Measurements from ENCODE around the gene RAP1B. TPM values are rescaled to one million over a fixed set of nuclear protein-coding genes. Genes with fewer than 3 reads are reported as not detected.

Gene RAP1B
- total and polyA plus RNA-seq, 9 of the 15 experiments (the other 6 are each of a cell fraction or from before 2014, with no cell fraction given) = 107 to 309 (median 170) TPM

DNA sequence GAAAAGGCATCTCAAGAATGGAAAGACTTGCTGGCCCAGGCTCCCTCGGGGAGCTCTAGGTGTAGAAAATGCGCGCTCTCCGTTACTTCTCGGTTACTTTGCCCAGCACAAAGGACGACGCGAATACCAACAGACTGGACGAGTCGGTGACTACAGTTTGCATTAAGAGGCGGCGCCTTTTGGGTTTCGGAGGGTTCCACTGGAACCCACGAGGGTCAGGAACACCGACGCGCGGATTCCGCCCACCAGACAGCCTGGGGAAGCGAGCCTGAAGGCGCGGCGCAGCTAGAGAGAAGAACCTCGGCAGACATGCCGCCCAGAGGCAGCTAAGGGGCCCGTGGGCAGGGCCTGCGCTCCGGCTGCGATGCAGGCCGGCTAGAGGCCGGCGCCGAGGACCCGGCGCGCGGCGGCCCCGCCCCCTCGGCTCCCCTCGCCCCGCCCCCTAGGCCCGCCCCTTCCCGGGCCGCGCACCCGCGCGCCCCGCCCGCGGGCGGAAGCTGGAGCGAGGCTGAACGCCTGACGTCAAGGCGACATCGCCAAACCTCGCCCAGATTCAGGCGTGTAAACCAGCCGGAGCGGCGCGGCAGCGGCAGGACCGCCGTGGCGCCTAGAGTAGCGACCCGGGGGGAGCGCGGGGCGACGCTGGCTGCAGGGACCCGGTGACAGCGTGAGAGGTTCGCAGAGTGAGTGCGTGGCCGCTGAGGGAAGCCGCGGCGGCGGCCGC is at the start of gene RAP1B (continued):
- TF ChIP-seq PHB2 (IDR thresholded peaks at IDR 0.05; ENCODE audit: low read depth) (no peak), ETV1 (tag; conservative IDR thresholded peaks at IDR 0.05; ENCODE audit: low read depth) (no peak), MYNN (IDR thresholded peaks at IDR 0.05) (no peak), MYNN (CRISPR knock-in tag; IDR thresholded peaks at IDR 0.05) (no peak), MXI1 (IDR thresholded peaks at IDR 0.05; ENCODE audit: low read depth, low read length) (peak; percentile 19; the same call in 1 of the 2 replicates), ZBTB17 (CRISPR knock-in tag; IDR thresholded peaks at IDR 0.05) (0 out of 2 replicates have a peak, but pooled peaks have one; percentile 13), HDGF (IDR thresholded peaks at IDR 0.05) (no peak), SIN3A (IDR thresholded peaks at IDR 0.05; ENCODE audit: borderline replicate concordance in 2 of 2, control insufficient read depth in 1 of 2, low read depth in 2 of 2, low read length in 2 of 2) (peak in 1 of 2 experiments; percentile 63; a peak in 2 of 4 replicates), GATAD2A (IDR thresholded peaks at IDR 0.05) (no peak), HDAC2 (IDR thresholded peaks at IDR 0.05) (peak; percentile 47; the same call in 1 of the 2 replicates), CBX8 (IDR thresholded peaks at IDR 0.05; ENCODE audit: borderline replicate concordance, extremely low read depth, low read depth, low read length, poor library complexity, severe bottlenecking) (no peak), XRCC3 (IDR thresholded peaks at IDR 0.05) (no peak), TCF3 (CRISPR knock-in tag; IDR thresholded peaks at IDR 0.05) (0 out of 2 replicates have a peak, but pooled peaks have one; percentile 19), LCOR (CRISPR knock-in tag; IDR thresholded peaks at IDR 0.05) (no peak), NR2C1 (IDR thresholded peaks at IDR 0.05) (no peak), NR2C1 (tag; IDR thresholded peaks at IDR 0.05) (no peak), GATA2 (CRISPR knock-in tag; IDR thresholded peaks at IDR 0.05) (no peak), MAZ (CRISPR knock-in tag; conservative IDR thresholded peaks at IDR 0.05 in 1 of 2, IDR thresholded peaks at IDR 0.05 in 1 of 2) (peak; percentile 66 to 80), FOXK1 (CRISPR knock-in tag; IDR thresholded peaks at IDR 0.05; ENCODE audit: borderline replicate concordance) (no peak), ZNF644 (tag; IDR thresholded peaks at IDR 0.05; ENCODE audit: low read depth) (no peak), ZNF217 (CRISPR knock-in tag; IDR thresholded peaks at IDR 0.05) (no peak)
- TF ChIP-seq, protein P1, sequence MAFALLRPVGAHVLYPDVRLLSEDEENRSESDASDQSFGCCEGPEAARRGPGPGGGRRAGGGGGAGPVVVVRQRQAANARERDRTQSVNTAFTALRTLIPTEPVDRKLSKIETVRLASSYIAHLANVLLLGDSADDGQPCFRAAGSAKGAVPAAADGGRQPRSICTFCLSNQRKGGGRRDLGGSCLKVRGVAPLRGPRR (CRISPR knock-in tag; IDR thresholded peaks at IDR 0.05) = no peak
- TF ChIP-seq, protein P2, sequence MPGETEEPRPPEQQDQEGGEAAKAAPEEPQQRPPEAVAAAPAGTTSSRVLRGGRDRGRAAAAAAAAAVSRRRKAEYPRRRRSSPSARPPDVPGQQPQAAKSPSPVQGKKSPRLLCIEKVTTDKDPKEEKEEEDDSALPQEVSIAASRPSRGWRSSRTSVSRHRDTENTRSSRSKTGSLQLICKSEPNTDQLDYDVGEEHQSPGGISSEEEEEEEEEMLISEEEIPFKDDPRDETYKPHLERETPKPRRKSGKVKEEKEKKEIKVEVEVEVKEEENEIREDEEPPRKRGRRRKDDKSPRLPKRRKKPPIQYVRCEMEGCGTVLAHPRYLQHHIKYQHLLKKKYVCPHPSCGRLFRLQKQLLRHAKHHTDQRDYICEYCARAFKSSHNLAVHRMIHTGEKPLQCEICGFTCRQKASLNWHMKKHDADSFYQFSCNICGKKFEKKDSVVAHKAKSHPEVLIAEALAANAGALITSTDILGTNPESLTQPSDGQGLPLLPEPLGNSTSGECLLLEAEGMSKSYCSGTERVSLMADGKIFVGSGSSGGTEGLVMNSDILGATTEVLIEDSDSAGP (CRISPR knock-in tag; IDR thresholded peaks at IDR 0.05) = no peak
- TF ChIP-seq, protein P3, sequence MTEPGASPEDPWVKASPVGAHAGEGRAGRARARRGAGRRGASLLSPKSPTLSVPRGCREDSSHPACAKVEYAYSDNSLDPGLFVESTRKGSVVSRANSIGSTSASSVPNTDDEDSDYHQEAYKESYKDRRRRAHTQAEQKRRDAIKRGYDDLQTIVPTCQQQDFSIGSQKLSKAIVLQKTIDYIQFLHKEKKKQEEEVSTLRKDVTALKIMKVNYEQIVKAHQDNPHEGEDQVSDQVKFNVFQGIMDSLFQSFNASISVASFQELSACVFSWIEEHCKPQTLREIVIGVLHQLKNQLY (CRISPR knock-in tag; conservative IDR thresholded peaks at IDR 0.05) = no peak
- TF ChIP-seq, protein P4, sequence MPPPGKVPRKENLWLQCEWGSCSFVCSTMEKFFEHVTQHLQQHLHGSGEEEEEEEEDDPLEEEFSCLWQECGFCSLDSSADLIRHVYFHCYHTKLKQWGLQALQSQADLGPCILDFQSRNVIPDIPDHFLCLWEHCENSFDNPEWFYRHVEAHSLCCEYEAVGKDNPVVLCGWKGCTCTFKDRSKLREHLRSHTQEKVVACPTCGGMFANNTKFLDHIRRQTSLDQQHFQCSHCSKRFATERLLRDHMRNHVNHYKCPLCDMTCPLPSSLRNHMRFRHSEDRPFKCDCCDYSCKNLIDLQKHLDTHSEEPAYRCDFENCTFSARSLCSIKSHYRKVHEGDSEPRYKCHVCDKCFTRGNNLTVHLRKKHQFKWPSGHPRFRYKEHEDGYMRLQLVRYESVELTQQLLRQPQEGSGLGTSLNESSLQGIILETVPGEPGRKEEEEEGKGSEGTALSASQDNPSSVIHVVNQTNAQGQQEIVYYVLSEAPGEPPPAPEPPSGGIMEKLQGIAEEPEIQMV (tag; conservative IDR thresholded peaks at IDR 0.05; ENCODE audit: low read depth) = no peak

All from K562 (cell line).